ENCODE measurements around the gene TANGO2.

The TANGO2 gene, protein sequence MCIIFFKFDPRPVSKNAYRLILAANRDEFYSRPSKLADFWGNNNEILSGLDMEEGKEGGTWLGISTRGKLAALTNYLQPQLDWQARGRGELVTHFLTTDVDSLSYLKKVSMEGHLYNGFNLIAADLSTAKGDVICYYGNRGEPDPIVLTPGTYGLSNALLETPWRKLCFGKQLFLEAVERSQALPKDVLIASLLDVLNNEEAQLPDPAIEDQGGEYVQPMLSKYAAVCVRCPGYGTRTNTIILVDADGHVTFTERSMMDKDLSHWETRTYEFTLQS

DNA sequence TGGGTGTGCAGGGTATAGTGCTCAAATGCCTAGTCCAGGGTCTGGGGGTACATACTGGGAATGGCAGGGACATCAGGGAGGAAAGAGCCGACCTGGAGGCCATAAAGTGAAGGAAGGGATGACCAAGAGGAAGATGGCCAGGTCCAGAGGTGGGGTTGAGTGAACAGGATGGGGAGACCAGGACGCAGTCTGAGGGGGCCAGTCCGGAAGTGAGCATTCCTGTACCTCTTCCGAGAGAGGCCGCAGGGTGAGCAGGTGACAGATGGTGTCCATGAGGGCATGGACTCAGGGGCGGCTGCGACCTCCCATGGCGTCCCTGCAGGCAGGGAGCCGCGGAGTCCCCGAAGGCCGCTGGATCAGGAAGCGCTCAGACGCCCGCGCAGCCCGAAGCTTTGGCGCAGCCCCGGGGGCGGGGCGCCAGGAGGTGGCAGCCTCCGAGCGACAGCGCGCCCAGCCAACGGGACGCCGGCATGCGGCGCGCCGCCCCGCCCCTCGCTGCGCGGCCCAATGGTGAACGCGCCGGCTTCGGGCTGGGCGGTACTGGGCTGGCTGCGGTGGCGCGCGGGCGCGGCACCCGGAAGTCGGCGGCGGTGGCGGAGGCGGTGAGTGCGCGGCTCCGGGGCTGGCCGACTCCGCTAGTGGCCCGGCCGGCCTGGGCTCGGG is at the start of gene TANGO2:
Gene TANGO2, plus strand, starts transcription at position 578 of the 663 bp plus-strand sequence. CDS start 15,689 bp downstream, outside the sequence.
- peak; percentile 53 for DNase-seq

DNA sequence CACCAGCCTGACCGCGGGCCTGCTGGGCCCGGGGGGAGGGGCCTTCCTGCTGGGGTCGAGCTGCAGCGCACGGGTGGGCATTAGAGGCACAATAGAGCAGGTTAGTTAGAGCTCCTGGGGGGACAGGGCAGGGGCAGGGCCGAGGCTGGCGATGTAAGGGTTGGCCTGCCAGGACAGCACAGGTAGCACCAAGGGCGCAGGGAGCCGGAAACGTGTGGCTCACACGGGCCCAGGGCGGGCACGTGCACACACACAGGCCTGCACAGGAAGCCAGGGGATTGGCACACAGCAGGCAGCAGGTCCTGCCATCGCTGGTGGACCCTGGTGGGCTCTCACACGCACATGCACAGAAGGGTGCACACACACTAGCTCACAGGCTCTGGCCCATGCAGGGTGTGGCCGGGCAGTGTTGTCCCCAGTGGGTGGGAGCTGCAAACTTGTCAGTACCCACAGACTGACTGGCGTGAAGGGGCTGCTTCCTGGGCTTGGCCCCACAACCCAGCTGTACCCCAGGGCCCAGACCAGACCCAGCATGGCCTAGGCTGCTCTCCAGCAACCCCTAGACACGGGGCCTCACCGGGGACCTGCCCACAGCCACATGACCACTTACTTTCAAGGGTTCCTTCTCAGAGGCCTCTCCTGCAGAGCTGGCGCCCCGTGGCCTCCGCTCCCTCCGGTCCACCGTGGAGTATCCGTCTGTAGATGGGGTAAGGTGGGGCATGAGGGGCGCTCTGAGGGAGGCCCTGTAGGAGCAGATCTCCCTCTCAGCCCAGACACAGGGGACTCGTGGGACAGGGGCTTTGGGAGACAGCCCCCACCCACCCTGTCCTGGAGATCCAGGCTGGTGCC is 49.4 kb upstream of the TANGO2 start:
- no peak for DNase-seq

DNA sequence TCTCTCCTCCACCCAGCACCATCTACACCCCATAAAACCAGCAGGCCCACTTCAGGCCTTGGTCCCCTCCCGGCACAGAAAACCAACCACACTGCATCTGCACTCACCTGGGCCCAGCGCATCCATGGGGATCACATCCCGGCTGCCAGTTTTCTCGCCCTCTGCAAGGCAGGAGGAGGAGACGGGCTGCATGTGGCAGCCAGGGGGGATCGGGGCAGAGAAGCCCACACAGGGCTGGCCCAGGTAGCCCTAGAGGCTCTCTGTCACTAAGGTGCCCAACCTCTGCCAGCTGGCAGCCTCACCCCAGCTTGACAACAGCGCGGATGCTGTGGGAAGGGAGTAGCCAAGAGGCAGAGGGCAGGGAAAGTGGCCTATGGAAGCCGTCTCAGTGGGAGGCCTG is 48.7 kb upstream of the TANGO2 start:
- no peak for DNase-seq

DNA sequence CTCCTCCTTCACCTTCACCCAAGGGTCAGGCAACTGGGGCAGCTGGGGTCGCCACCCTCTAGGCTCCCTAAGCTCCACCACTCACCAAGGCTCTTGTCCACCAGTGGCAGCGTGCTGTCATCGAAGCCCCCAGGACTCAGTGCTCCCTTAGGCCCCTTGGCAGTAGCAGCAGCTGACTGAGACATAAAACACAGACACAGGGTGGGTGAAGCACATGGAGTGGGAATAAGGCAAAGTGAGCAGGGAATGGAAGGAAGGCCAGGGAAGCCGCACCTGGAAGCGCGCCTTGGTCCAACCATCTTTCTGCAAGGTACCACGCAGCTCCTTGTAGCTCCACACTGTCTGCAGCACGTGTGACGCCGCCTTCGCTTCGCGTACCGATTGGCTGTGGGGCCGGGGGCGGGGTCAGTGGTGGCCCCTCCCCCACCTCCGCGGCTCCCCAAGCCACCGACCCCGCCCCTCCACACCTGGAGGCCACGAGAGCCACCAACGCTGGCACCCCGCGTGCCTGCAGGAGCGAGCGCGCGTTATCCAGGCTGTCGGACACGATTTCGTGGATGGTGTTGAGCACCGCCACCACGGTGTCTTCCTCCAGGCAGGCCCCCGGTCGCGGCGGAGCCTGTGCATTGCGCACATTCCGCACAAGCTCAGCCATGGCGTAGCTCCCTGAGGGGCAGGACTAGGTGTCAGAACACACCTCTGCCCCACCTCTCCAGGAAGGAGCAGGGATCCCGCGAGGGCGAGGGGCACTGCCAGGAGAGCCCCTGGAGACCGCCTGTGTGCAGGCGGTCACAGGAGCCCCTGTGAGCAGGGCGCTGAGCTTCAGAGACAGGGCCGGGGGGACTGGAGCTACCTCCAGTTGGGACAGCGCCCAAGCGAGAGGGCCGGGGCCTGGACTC is 48.0 kb upstream of the TANGO2 start:
- no peak for DNase-seq

DNA sequence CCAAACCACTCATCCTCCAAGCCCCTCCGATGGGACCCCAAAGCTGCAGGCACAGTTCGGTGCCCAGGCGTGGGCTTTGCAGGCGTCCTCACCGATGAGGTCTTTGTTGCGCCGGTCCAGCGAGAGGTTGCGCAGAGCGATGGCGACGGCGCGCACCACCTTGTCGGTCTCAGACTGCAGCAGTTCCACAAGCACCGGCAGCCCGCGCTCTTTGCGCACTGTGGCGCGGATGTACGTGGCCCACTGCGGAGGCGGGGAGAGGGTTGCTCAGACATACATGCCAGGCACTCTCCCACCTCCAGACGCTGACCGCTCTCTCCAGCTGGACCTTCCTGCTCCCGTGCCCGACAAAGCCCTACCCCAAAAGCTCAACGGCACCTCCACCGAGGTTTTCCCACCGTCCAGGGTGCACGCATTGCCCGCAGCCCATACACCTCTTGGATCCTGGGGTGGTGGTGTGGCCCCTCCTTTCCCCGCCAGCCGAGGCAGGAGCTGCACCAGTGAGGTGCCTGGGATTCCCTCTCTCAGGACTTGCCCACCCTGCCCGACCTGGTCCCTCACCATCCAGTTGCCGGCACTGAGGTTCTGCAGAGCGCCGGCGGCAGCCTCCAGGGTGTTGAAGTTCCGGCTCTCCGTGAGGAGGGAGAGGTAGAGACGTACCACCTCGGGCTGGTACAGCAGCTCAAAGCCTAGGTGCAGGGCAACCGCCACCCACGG is 47.2 kb upstream of the TANGO2 start:
- no peak for DNase-seq

GRCh38 chr22:19974268-19974861 is 46.5 kb upstream of the TANGO2 start:
- peak; percentile 90 for DNase-seq

DNA sequence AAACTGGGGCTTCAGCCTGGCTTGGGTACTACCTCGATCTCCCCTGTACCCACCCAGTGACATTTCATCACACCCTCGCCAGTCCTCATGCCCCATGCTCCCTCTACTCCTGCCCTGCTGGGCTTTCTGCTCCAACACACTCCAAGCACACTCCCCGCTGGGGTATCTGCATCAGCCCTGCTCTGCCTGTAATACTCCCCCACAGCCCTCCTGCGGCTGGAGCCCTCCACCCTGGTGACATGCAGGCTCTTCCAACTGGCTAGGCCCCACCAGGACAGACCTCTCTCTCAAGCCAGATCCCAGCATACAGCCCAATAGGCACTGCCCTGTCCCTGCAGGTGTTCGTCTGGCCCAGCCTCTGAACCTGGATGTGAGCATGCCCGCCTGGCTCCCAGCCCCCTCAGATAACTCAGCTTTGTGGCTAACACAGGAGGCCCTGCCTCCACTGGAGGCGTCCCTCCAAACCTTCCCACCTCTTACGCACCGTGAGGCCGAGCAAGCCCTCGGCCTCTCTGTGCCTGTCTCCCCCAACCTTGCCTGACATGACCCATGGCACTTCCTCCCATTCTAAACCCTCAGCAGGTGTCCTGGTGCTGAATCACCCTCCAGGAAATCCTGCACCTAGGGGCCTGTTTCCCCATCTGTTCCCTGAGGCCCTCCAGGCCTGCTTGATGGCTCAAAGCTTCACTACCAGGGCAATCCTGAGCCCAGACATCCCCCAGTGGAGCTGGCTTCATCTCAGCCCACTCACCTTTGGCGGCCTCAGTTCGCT is 45.8 kb upstream of the TANGO2 start:
- DNase-seq: peak; percentile 63

GRCh38 chr22:19975707-19976035 is 45.2 kb upstream of the TANGO2 start:
- no peak for DNase-seq

DNA sequence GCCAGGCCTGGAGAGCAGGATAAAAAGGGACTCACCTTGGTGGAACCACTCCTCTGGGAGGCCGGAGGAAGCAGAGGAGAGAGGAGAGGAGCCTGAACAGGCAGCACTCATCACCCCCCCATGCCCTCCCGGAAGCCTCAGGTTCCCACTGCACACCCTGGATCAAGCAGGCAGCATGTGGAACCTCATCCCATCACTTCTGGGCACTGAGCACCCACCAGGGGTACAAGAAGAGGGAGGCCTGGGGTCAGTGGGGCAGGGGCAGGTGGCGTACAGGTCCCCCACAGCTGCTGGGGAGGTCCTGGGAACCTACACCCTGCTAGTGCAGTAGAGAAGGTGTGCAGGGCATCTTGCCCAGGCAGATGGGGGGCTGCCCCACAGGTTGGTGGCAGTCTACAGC is 44.2 kb upstream of the TANGO2 start:
- no peak for DNase-seq

DNA sequence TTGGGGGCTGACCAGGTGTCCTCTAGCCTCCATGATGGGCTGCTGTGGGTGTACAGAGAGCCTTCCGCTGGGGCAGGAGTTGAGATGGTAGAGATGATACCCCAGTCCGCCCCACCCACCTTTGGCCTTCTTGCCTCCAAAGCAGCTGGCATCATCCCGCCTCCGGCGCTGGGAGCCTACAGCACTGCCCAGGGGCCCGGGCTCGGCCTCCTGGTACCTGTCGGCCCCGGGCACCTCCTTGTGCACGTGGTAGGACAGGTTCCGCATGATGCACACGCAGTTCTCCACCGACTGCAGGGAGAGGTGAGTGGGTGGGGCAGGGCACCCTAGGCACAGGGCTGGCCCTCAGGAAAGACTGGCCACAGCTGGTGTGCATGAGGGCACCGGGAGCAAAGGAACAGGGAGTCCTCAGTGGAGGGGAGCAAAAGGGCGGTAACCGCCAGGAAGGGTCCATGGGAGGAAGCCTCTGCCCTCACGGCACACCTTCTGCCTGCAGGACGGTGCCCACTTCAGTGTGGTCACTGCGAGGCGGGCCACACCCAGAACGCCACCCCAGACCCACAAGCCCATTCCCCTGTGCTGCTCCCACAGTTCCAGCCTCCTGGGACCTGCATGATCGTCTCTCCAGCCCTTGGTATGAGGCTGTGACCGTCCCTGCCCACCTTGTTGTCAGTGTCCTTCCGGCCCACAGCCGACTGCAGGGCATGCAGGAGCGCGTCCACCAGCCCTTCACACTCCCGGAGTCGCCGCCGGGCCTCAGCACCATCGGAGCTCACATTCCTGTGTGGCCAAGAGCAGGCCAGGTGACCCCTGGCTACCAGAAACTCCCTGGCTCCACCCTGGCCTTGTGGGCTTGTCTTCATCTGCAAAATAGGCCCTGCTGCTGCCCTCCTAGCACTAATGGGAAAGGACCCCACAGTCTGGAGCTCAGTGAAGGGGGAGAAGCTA is 43.3 kb upstream of the TANGO2 start:
- DNase-seq: no peak

DNA sequence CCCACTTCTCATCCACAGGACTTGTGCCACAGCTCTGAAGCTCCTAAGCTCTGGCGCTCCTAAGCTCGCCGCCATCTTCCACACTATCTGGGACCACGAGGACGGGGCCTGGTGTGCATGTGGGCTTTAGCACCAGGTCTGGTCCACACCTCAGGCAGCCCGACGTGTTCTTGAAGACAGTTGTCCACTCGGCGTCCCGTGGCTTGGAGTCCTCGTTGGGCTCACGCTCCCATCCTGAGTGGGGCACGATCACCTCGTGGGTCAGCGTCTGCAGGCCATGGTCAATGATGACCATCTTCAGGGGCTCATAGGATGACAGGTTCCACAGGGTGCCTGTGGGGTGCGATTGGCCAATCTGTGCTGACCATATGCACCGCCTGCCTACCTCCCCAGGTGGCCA is 42.2 kb upstream of the TANGO2 start:
- no peak for DNase-seq

GRCh38 chr22:19979712-19980493 is 41.0 kb upstream of the TANGO2 start:
- no peak for DNase-seq

DNA sequence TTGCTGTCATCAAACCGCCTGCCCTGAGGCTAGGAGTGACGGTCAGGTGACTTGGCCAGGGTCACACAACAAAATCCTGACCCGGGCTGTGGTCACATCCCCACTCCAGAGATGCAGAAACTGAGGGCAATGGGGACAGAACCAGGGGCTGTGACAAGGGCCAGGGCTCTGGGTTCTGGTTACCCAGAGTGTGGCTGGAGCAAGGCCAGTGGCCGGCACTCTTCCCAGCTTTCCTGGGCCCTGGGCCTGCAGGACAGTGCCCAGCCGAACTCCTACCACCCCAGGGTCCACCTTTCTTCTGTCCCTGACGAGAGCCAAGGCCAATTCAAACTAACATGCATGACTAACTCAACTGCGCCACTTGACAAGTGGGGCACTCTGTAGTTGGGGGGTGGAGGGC is 40.1 kb upstream of the TANGO2 start:
- no peak for DNase-seq

DNA sequence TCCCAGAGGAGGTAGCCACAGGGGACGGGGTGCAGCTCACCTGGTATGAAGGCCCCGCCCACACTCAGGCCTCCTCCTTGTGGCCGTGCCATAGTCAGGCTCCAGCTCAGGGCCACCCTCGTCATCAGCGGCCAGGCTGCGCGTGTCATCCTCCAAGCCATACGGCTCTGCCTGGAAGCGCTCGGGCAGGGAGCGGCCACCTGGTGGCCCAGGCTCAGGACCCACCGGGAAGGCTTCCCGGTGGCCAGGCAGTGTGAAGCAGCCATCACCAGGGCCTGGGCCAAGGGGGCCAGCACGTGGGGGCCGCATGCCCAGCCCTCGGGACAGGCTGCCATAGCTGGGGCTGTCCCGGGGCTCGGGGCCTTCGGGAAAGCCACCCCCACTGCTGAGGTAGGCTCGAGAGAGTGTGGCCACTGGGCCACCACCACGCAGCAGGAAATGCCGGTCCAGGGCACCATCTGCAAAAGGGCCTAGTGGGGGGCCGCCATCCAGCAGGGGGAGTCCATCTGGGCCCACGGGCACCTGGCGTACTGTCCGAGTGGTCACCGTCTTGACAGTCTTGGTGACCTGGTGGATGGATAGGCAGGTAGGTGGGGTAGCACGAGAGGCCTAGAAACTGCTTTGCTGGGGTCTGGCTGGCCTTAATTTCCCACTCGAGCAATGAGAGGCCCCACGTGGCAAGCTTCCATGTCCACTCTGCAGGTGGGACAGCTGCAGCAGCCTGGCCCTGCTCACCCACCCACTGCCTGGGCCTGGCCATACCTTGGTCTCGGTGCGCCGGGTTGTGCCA is 39.5 kb upstream of the TANGO2 start:
- no peak for DNase-seq

GRCh38 chr22:19981961-19982920 is 38.7 kb upstream of the TANGO2 start:
- no peak for DNase-seq

DNA sequence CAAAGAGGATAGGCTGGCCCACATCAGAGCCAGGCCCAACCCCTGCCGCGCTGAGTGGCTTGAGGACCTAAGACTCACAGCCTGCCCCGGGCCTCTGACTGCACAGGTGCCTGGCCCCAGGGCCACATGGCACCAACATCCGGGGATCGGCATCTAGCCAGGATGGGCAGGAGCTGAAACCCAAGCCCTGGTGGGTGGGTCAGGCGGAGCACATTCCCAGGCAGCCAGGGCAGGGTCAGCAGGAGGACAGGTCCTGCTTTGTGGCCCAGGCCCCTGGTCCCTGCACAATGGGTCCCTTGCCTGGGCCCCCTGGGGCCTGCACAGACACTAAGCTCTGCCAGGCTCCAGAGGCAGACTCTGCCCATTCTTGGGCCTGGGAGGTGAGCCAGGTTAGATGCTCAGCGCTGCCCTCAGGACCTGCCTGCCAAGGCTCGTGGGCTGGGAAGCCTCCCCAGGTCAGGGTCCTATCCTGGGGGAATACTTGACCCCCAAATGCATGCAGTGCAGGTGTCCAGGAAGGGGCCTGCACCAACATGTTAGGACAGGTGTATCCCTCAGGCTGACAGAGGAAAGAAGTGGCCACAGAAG is 37.8 kb upstream of the TANGO2 start:
- DNase-seq: no peak
